ENCODE results near the gene SLC38A3. TPM values are rescaled to one million over a fixed set of nuclear protein-coding genes. Genes with fewer than 3 reads are reported as not detected.
"Not testable (repeated sequence)": the region's sequence is repeated elsewhere in the genome, so short reads cannot be mapped to it uniquely, and the experiment has no call there.

SLC38A3 gene
- total RNA-seq, 1 donor from 2014 or later = 2.5 TPM

DNA sequence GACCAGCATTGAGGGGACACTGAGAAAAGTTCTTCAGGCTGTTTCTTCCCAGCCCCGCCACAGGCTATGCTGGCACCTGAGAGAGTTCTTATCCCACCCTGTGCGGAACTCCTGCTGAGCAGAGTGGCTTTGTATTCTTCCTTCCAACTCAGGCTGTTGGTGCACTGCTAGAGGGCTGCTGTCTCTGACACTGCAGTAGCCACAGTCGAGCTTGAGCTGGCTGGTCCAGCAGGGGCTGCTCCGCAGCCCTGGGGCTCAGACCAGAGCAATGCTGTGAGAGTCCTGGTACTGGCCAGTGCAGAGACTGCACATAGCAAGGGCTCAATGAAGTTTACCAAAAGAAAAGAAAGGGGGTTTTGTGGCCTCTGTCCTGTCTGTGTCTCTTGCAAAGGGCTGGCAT is 34.6 kb downstream of the SLC38A3 start:
- no peak for DNase-seq (ENCODE audit: low spot score)
- no peak for ATAC-seq
- intact Hi-C loops (cut with DNase I) = no loop called here

DNA sequence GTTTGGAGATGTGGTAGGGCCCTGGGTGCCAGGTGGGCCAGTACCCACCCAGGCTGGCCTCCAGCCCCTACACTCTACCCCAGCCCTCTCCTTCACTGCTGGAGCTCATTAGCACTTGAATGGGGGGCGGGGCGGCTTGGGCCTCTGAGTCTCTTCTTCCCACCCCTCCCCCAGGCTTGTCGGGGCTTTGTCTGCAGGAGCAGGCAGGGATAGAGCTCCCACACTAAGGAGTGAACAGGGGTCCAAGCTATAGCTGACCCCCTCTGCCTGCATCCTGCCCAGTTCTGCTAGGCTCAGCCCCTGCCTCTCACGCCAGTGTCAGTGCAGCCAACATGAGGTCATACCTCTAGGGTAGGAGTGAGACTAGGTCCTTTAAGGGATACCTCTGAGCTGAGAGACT is 36.1 kb downstream of the SLC38A3 start:
- ATAC-seq (no peak), DNase-seq (ENCODE audit: low spot score) (no peak)
- intact Hi-C loops (cut with DNase I) = no loop called here

DNA sequence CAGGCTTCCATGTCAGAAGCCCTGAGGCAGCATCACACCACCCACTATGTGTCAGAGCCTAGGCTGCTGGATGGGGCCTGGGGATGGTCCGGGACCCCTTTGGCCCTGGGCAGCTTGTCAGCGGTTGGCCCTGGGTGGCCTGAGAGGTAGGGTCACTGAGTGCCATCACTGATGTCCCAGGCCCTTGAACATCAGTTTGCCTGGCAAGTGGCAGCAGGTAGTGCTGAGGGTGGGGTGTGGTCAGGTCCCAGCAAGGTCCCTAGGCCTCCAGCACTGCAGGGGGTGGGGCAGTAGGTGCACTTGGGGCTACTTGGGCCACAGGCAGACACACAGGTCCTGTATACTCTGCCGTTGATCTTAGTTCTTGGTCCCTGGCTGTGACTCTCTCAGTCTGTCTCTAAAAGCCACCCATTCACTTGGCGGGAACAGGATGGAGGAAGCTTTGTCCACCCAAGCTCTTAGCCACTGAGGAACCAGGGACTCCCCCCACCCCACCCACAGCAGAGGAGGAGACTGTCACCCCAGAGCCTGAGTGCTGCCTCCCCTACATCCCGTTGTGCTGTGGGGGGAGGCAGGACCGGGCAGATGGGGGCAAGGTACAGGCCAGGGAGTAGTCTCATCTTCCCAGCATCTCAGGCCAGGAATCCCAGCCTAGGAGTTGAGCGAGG is 36.8 kb downstream of the SLC38A3 start:
- intact Hi-C loops (cut with DNase I) = no loop called here
- DNase-seq (ENCODE audit: low spot score) (no peak), ATAC-seq (no peak)

DNA sequence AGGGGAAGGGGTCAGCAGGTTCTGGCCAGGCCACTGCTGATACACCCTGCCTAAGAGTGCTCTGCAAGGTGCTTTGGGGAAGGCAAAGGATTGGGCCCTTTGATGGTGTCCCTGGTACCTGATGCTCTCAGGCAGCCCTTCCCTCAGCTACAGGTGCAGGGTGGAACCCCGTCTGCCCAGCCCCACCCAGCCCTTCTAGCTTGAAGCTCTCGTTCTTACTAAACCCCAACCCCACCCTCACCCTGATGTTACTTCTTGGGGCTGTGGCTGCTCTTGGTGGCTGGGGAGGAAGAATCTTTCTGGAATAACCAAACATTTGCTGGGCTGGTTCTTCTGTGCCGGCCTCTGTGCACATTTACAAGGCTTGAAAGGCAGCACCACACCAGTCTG is 37.3 kb downstream of the SLC38A3 start:
- intact Hi-C loops (cut with DNase I) = no loop called here
- no peak for DNase-seq (ENCODE audit: low spot score)
- ATAC-seq = no peak

DNA sequence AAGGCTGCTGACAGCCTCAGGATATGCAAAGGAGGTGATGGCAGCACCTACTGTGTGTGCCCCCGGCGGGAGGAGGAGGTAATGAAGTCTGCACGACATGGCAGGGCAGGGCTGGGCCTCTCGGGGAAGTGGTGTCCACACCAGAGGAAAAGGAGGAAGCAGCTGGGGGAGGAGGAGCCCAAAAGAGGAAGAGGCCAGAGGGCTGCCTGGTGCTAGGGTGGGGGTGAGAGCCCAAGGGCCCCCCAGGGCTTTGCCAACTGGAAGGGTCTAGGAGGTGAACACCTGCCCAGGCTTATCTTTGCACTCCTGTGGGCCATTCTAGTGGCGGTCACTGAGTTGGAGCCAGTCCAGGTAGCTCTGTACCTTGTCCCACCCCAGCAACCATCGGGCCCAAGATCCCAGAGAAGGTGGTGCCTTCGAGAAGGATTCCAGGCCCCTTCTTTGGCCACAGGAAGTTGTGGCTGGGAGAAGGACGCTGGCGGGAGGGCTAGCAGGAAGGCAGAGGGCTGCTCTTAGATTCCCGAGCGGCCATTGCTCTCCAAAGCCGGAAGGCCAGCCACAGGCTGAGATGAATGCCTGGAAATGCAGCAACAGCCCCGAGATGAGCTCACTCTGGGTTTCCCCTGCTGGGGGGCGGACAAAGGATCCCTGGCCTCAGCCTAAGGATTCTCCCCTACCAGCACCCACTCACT is 37.9 kb downstream of the SLC38A3 start:
- DNase-seq (ENCODE audit: low spot score) (no peak), ATAC-seq (peak; percentile 41)
- intact Hi-C loops (cut with DNase I) = no loop called here

DNA sequence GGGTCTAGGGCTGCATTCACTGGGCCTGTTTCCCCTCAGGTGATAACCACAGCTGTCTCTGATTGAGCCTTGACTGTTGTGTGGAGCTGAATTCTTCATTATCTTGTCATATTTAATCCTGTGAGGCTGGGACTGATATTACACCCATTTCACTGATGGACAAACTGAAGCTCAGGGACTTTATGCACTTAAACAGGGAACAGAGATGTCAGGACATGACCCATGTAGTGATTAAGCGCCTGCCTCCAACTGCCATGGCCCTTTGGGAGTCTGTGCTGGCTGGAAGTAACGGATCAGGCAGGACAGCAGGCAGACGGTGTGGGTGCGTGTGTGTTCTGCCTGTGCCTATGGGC is 38.4 kb downstream of the SLC38A3 start:
- intact Hi-C loops (cut with DNase I) = no loop called here
- ATAC-seq (no peak), DNase-seq (ENCODE audit: low spot score) (no peak)

DNA sequence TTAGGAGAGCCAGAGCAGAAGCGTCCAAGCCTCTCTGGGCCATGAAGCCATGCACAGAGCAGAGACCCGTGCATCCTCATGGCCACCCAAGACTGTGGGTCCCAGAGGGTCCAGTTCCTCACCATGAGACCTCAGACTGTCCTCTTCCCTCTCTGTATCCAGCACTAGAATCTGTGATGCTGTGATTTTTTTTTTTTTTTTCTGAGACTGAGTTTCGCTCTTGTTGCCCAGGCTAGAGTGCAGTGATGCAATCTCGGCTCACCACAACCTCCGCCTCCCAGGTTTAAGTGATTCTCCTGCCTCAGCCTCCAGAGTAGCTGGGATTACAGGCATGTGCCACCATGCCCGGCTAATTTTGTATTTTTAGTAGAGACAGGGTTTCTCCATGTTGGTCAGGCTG is 39.7 kb downstream of the SLC38A3 start:
- DNase-seq (ENCODE audit: low spot score); ATAC-seq; intact Hi-C loops (cut with DNase I): not testable (repeated sequence)

DNA sequence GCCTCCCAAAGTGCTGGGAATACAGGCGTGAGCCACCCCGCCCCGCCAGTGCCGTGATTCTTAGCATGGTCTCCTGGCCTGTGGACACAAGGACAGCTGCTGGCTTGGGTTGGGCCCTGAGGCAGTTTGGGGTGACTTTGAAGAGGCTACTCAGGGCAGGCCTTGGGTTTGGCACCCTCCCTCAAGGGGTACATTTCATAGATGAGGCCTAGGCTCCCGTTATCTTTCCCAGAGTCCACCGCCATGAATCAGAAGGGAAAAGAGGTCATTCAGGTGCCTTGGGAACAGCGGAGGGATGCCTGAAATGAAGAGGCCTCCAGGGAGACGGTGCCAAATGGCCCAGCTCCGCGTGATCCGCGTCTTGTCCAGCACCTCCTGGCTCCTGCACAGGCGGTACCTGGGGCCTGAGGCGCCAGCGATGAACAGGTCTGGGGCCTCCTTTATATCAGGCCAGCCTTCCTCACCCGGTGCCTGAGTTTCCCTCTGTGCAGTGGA is 40.2 kb downstream of the SLC38A3 start:
- DNase-seq (ENCODE audit: low spot score) (no peak), ATAC-seq (peak; percentile 0)
- intact Hi-C loops (cut with DNase I) = no loop called here

DNA sequence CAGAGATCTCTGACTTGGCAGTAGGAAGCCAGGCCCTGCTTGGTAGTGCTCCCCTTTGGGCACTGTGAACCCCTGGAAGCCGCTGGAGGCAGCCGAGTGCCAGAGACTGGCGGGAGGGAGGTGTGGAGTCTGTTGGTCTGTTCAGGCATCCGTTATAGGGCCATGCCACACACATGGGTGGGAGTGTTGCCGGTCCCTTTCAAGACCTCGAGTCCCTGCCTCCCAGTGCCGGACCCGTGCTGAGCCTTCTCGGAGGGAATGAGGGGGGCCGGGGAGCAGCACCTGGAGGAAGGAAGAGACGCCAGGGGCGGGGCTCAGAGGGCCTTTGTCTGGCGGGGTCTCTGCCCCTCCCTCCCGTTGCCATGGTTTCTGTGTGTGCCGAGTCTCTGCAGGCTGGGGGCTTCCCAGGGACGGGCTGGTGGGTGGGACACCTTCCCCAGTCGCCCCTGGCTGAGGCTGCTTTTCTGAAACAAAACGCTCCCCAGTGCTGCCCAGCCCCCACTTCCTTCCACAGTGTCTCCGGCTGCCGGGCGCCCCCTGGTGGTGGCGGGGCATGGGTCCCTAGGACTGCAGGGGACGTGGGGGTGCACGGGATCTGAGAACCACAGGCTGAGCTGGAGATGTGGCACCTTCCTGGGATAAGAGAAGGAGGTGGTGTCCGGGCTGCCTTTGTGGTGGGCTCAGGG is 40.9 kb downstream of the SLC38A3 start:
- intact Hi-C loops (cut with DNase I) = no loop called here
- ATAC-seq (peak; percentile 91), DNase-seq (ENCODE audit: low spot score) (peak; percentile 96)

DNA sequence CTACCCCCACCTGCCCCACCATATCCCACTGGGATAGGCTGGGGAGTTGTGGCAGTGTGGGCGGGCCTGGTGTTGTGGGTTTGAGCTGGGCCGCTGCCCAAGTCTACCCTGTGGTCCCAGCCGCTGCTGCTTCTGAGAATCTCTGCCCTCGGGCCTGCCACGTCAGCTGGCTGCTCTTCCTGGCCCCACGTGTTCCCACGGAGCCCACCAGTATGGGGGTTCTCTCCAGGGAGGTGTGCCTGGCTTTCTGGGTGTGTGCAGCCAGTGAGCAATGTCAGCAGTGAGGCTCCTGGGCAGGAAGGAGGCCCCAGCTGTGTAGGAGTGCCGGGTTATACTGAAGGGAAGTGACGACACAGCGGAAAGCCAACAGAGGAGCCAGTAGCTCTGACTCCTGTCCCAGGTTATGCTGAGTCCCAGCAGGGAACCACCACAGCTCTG is 41.5 kb downstream of the SLC38A3 start:
- DNase-seq (ENCODE audit: low spot score) = no peak
- peak; percentile 49 for ATAC-seq
- intact Hi-C loops (cut with DNase I) = no loop called here

DNA sequence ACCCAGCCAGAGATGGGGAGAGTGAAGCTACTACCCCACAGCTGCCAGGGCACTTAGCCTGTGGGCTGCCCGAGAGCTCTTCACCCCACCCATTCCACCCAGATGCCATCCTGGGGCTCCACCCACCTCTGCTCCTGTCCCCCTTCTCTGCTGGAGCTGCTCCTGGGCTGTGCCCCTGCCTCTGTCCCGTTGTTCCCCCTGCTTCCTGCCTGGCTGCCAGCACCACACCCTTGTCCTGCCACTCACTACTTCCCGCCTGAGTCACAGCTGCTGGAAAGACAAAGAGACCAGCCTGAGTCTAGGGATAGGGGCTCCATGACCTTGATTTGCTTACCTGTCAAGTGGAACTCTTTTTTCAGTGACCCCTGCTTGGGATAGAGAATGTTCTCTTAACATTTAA is 43.3 kb downstream of the SLC38A3 start:
- no peak for ATAC-seq

DNA sequence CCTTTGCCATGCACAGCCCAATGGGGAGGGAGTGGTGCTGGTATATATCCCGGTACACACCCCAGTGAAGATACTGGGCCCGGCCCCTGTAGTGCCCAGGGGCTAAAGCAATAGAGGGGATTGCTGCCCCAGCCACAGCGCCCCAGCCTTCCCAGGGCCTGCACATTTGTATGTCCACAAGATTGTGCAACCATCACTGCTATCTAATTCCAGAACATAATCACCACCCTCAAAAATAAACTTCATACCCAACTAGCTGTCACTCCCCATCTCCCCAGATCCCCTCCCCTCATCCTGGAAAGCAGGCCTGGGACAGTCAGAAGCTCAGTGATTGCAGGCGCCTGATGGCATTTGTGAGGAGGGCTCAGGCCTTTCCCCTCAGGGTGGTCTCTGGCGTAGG is 44.4 kb downstream of the SLC38A3 start:
- no peak for DNase-seq (ENCODE audit: low spot score)
- intact Hi-C loops (cut with DNase I) = no loop called here
- no peak for ATAC-seq

More for the DNA sequence above, 43.3 kb downstream of the SLC38A3 start:
- DNase-seq (ENCODE audit: low spot score) = no peak
- intact Hi-C loops (cut with DNase I) = no loop called here

DNA sequence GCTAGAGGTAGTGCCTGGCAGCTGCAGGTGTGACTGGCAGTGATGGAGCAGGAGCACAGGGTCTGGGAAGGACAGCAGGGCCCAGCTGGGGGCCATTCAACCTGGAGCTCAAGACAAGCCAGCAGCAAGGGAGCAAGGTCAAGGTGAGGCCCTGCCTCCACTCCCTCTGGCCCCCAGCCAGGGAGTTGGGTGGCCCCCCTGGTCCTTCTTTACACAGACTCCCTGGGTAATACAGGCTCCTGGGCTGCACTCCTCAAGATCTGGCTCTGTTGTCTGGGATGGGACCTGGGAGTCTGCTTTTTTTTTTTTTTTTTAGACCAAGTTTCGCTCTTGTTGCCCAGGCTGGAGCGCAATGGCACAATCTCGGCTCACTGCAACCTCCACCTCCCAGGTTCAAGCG is 45.4 kb downstream of the SLC38A3 start:
- intact Hi-C loops (cut with DNase I) = no loop called here
- no peak for ATAC-seq
- DNase-seq (ENCODE audit: low spot score) = no peak

DNA sequence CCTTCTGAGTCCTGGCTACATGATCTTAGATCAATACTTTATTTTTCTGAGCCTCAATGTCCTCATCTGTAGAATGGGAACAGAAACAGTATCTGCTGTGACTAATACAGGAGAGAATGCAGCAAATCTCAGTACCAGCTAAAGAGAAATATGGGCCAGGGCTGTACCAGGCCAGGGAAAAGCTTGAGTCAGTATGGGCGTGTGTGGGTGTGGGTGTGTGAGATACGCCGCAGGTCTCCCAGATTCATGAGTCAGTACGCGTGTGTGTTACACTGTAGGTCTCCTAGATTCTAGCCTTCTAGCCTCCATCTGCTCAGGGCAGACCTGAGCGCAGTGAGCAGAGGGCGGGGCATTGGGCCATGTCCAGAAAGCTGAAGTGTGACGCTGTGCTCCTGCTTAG is 46.1 kb downstream of the SLC38A3 start:
- no peak for DNase-seq (ENCODE audit: low spot score)
- ATAC-seq = no peak
- intact Hi-C loops (cut with DNase I) = no loop called here

DNA sequence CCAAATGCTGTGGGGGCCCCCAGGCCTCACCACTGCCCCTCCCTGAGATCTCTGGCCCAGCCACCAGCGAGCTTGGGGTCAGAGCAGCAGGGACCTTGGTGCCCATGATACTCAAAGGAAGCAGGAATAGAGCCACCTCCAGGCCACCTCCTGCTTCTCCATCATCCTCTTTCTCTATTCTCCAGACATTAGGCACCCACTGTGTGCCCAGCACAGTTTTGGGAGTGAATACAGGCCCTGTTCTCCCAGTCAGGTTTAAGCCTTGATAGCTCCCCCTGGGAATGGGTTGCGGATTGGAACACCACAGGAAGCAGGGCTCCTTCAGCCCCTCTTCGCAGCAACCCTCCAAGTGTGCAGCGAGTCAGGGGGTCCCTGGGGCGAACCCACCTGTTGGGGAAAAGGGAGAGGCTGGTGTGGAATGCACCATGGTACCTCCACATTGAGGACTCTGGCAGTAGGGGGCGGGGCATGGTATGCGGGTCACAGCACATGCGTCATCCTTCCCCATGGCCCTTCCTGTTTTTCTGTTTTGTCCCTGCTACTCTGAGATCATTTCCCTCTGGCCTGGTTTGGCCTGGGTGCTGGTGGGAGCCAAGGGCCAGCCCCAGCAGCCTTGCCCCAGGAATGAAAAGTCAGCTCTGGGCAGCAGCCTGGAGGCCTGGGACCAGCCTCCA is 49.6 kb downstream of the SLC38A3 start:
- peak; percentile 67 for ATAC-seq
- no peak for DNase-seq (ENCODE audit: low spot score)
- intact Hi-C loops (cut with DNase I) = no loop called here

DNA sequence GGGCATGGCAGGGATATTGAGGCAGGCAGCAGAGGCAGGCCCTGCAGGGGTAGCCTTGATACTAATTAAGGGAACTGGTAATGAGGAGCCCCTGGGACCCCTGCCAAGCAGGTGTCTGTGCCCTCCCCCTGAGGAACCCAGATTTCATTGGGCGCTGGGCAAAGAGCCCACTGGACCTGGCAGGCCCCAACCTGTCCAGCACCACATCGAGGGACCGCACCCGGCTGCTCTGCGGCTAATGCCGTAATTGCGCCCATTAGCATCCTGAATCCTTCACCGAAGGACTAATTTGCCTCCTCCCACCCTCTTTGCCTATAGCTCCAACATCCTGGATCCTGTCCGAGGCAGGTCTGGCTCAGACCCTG is 50.2 kb downstream of the SLC38A3 start:
- DNase-seq (ENCODE audit: low spot score) (no peak), ATAC-seq (no peak)
- intact Hi-C loops (cut with DNase I) = no loop called here

DNA sequence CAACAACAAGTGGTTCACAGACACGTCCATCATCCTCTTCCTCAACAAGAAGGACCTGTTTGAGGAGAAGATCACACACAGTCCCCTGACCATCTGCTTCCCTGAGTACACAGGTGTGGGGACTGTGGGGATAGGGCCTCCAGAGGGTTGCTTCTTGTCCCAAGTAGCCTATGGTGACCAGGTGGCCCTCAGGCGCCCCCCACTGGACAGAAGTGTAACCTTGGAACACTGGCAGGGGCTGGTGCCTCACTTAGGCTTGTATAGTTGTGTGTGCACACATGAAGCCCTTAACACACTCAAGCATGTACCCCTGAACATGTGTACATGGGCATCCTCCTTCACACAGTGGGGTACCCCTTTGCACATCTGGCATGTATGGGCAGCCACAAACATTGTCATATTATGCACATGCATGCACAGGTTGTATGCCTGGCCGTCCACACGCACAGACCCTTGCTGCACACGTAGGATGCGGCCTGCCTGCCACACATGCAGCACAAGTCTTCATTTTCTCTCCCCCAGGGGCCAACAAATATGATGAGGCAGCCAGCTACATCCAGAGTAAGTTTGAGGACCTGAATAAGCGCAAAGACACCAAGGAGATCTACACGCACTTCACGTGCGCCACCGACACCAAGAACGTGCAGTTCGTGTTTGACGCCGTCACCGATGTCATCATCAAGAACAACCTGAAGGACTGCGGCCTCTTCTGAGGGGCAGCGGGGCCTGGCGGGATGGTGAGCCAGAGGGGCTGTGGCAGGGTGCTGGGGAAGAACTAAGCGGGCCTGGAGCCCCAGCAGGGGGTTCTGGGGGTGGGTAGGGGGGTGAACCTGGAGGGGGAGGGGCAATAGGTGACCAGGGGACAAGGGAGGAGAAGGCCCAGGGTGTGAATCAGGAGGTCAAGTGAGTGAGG is 52.2 kb downstream of the SLC38A3 start:
- ATAC-seq = no peak
- DNase-seq (ENCODE audit: low spot score) = no peak

DNA sequence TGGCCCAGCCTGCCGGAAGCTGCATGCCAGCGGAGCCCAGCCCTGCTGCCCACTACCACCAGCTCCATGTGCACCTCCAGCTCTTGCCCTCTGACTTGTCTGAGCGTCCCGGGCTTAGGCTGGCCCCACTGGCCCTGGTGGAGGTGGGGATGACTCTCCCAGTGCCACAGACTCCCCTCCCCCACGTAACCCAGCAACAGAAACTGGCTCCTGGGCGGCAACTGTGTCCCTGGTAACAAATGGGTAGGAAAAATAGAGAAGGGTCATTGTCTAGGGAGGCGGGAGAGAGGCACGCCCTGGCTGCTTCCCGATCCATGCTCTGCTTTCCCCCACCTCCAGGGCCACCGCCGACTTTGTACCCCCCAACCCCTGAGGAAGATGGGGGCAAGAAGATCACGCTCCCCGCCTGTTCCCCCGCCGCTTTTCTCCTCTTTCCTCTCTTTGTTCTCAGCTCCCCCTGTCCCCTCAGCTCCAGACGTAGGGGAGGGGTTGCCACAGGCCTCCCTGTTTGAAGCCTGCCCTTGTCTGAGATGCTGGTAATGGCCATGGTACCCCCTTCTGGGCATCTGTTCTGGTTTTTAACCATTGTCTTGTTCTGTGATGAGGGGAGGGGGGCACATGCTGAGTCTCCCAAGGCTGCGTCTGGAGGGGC is 53.1 kb downstream of the SLC38A3 start:
- no peak for DNase-seq (ENCODE audit: low spot score)
- intact Hi-C loops (cut with DNase I) = no loop called here
- ATAC-seq = no peak

More for the DNA sequence above, 52.2 kb downstream of the SLC38A3 start:
- intact Hi-C loops (cut with DNase I) = no loop called here

Data from sciatic nerve (tissue), 2 donors.